H1 (cell line): Measurements from ENCODE around the gene NSUN2. TPM values are rescaled to one million over a fixed set of nuclear protein-coding genes. Genes with fewer than 3 reads are reported as not detected.

ENCODE experiments used
- CTCF ChIA-PET: fragments of 300-600 bp; sonication (Branson Sonifier 250); formaldehyde crosslinking; loops from one replicate; lab custom pipeline; 2021; ENCODE audit not compliant: partially characterized antibody; lab: Charles Lee
- POLR2A ChIA-PET: fragments of 300-600 bp; sonication (Branson Sonifier 250); formaldehyde crosslinking; loops from one replicate; lab custom pipeline; 2021; ENCODE audit warnings: inconsistent platforms; ENCODE audit not compliant: partially characterized antibody; lab: Charles Lee
- DNase-seq, 2 experiments: peaks; one replicate each; pipeline versions ENCODE4 v3.0.0 to v3.0.0-alpha.2; 2010 to 2022; ENCODE audit warnings: low spot score in 2 of 2, low read depth in 1 of 2, mixed read lengths in 1 of 2
- FAIRE-seq: peaks from 2 replicates; lab custom pipeline; 2011; peaks lifted over from hg19 to GRCh38; lab: Jason Lieb, UNC
- H2AFZ ChIP-seq: 2 replicates; pipeline ENCODE4 v1.8.1; 2012; ENCODE audit warnings: low read length, inconsistent platforms
- H2AK5ac ChIP-seq: 2 replicates; pipeline ENCODE4 v1.6.1; 2013; ENCODE audit warnings: low read depth, low read length
- H2BK120ac ChIP-seq: replicated peaks from 2 replicates; pipeline ENCODE3; 2013; ENCODE audit warnings: low read depth, low read length, inconsistent platforms
- H2BK12ac ChIP-seq: 2 replicates; pipeline ENCODE4 v1.6.1; 2013; ENCODE audit warnings: low read depth, low read length
- H2BK15ac ChIP-seq: 2 replicates; pipeline ENCODE4 v1.6.1; 2013; ENCODE audit warnings: low read length
- H2BK20ac ChIP-seq: 2 replicates; pipeline ENCODE4 v1.6.1; 2013; ENCODE audit warnings: low read length
- H2BK5ac ChIP-seq: 2 replicates; pipeline ENCODE4 v1.6.1; 2013; ENCODE audit warnings: low read depth, low read length
- H3K14ac ChIP-seq: 2 replicates; pipeline ENCODE4 v1.6.1; 2013; ENCODE audit warnings: inconsistent platforms; ENCODE audit not compliant: insufficient read length
- H3K18ac ChIP-seq: 2 replicates; pipeline ENCODE4 v1.6.1; 2013; ENCODE audit warnings: low read length; ENCODE audit errors: extremely low read depth
- H3K23ac ChIP-seq: 2 replicates; pipeline ENCODE4 v1.6.1; 2013; ENCODE audit warnings: inconsistent platforms; ENCODE audit not compliant: insufficient read length
- H3K23me2 ChIP-seq: 2 replicates; pipeline ENCODE4 v1.6.1; 2013; ENCODE audit warnings: low read depth, low read length
- H3K27ac ChIP-seq: 2 replicates; pipeline ENCODE4 v1.6.1; 2011; ENCODE audit warnings: low read depth, low read length, inconsistent platforms
- H3K27me3 ChIP-seq, 4 experiments: replicated peaks in 1 of 4; 1 replicate in 1 of 4; 2 replicates in 3 of 4; pipeline versions ENCODE4 v1.6.1 to v1.8.1; 2011 to 2013; ENCODE audit warnings: low read length in 3 of 4, mild to moderate bottlenecking in 3 of 4, inconsistent platforms in 2 of 4, mixed read lengths in 2 of 4, moderate library complexity in 1 of 4; ENCODE audit not compliant: control insufficient read depth in 3 of 4, insufficient read depth in 3 of 4; ENCODE audit errors: extremely low read depth in 1 of 4
- H3K36me3 ChIP-seq, 4 experiments: 2 replicates each; pipeline versions ENCODE4 v1.6.1 to v1.8.1; 2011 to 2013; ENCODE audit warnings: mild to moderate bottlenecking in 4 of 4, low read length in 3 of 4, moderate library complexity in 2 of 4, control low read depth in 1 of 4, inconsistent platforms in 1 of 4; ENCODE audit not compliant: insufficient read depth in 4 of 4, control insufficient read depth in 2 of 4
- H3K4ac ChIP-seq: replicated peaks from 2 replicates; pipeline ENCODE3; 2013; ENCODE audit warnings: low read length, low read depth, mixed read lengths, inconsistent platforms; ENCODE audit not compliant: insufficient read length
- H3K4me1 ChIP-seq, 4 experiments: replicated peaks in 1 of 4; 1 replicate in 1 of 4; 2 replicates in 3 of 4; pipeline versions ENCODE4 v1.6.1 to v1.8.1; 2011 to 2013; ENCODE audit warnings: low read length in 3 of 4, inconsistent platforms in 2 of 4, mixed read lengths in 1 of 4; ENCODE audit not compliant: insufficient read depth in 4 of 4, control insufficient read depth in 3 of 4
- H3K4me2 ChIP-seq, 2 experiments: 2 replicates each; pipeline versions ENCODE4 v1.6.1 to v1.8.1; 2011 to 2013; ENCODE audit warnings: low read depth in 2 of 2, low read length in 2 of 2, control low read depth in 1 of 2, inconsistent platforms in 1 of 2, mild to moderate bottlenecking in 1 of 2; ENCODE audit not compliant: insufficient read depth in 1 of 2
- H3K4me3 ChIP-seq, 4 experiments: fragments of 200-600, 300-600 bp in 1 of 4; sonication (generic), shearing (Covaris generic), sonication (Bioruptor Twin) in 1 of 4; 2 replicates each; pipeline versions ENCODE4 v1.5.1 to v1.8.1; 2011 to 2016; ENCODE audit warnings: low read length in 4 of 4, low read depth in 3 of 4, control low read depth in 2 of 4, inconsistent platforms in 2 of 4, mild to moderate bottlenecking in 2 of 4, mixed read lengths in 1 of 4, moderate library complexity in 1 of 4; ENCODE audit not compliant: insufficient read depth in 2 of 4; ENCODE audit errors: extremely low read depth in 1 of 4
- H3K56ac ChIP-seq: replicated peaks from 2 replicates; pipeline ENCODE3; 2013; ENCODE audit warnings: low read depth, mild to moderate bottlenecking, mixed read lengths, low read length, inconsistent platforms; ENCODE audit not compliant: insufficient read length
- H3K79me1 ChIP-seq: 2 replicates; pipeline ENCODE4 v1.6.1; 2013; ENCODE audit warnings: low read depth, low read length, control low read depth
- H3K79me2 ChIP-seq, 2 experiments: 2 replicates each; pipeline versions ENCODE4 v1.6.1 to v1.8.1; 2012 to 2013; ENCODE audit warnings: low read length in 2 of 2, mild to moderate bottlenecking in 2 of 2, inconsistent platforms in 1 of 2; ENCODE audit not compliant: insufficient read depth in 2 of 2, control insufficient read depth in 1 of 2
- H3K9ac ChIP-seq, 4 experiments: replicated peaks in 1 of 4; 1 replicate in 1 of 4; 2 replicates in 3 of 4; pipeline versions ENCODE4 v1.6.1 to v1.8.1; 2011 to 2013; ENCODE audit warnings: low read depth in 3 of 4, low read length in 3 of 4, control low read depth in 2 of 4, mild to moderate bottlenecking in 2 of 4, moderate library complexity in 2 of 4, inconsistent platforms in 1 of 4; ENCODE audit errors: extremely low read depth in 1 of 4
- H3K9me3 ChIP-seq, 2 experiments: 2 replicates each; pipeline versions ENCODE4 v1.6.1 to v1.8.1; 2012 to 2013; ENCODE audit warnings: mild to moderate bottlenecking in 2 of 2, moderate library complexity in 2 of 2, control low read depth in 1 of 2, inconsistent platforms in 1 of 2, low read depth in 1 of 2, low read length in 1 of 2, mixed read lengths in 1 of 2; ENCODE audit not compliant: insufficient read depth in 2 of 2
- H4K20me1 ChIP-seq, 2 experiments: replicated peaks in 1 of 2; 2 replicates each; pipeline versions ENCODE3 to v1.8.1; 2011 to 2013; ENCODE audit warnings: inconsistent platforms in 2 of 2, low read length in 2 of 2, mild to moderate bottlenecking in 1 of 2; ENCODE audit not compliant: insufficient read depth in 2 of 2, control insufficient read depth in 1 of 2
- H4K5ac ChIP-seq: 2 replicates; pipeline ENCODE4 v1.6.1; 2013; ENCODE audit warnings: low read length, low read depth, mixed read lengths, inconsistent platforms; ENCODE audit not compliant: insufficient read length
- H4K8ac ChIP-seq: 2 replicates; pipeline ENCODE4 v1.8.0; 2013; ENCODE audit warnings: mild to moderate bottlenecking, moderate library complexity, low read length, inconsistent platforms; ENCODE audit not compliant: insufficient read depth; ENCODE audit errors: extremely low read depth
- H4K91ac ChIP-seq: replicated peaks from 2 replicates; pipeline ENCODE3; 2013; ENCODE audit warnings: low read length, mixed read lengths, inconsistent platforms; ENCODE audit not compliant: insufficient read length
- BACH1 ChIP-seq: IDR thresholded peaks from 2 replicates; pipeline ENCODE4 v1.6.1; 2012; ENCODE audit warnings: low read length, improper control_type of control experiment
- EGR1 ChIP-seq: IDR thresholded peaks from 2 replicates; pipeline ENCODE4 v1.6.1; 2011; ENCODE audit warnings: low read depth, low read length, borderline replicate concordance
- EZH2 ChIP-seq: fragments of 200-600 bp; sonication (generic); IDR thresholded peaks from 2 replicates; pipeline ENCODE4 v1.7.1; 2012; ENCODE audit warnings: low read depth, mild to moderate bottlenecking, moderate library complexity, low read length, inconsistent platforms; ENCODE audit not compliant: severe bottlenecking
- GABPA ChIP-seq: IDR thresholded peaks from 2 replicates; pipeline ENCODE4 v1.6.1; 2011; ENCODE audit warnings: mild to moderate bottlenecking, low read length, moderate library complexity, borderline replicate concordance; ENCODE audit not compliant: insufficient read depth
- GTF2F1 ChIP-seq: IDR thresholded peaks from 2 replicates; pipeline ENCODE4 v1.6.1; 2012; ENCODE audit warnings: low read depth, low read length, improper control_type of control experiment, borderline replicate concordance
- KDM5A ChIP-seq: fragments of 200-600 bp; IDR thresholded peaks from 2 replicates; pipeline ENCODE4 v1.7.1; 2012; ENCODE audit warnings: mild to moderate bottlenecking, low read length, inconsistent platforms, mixed read lengths
- NRF1 ChIP-seq: IDR thresholded peaks from 2 replicates; pipeline ENCODE4 v1.6.1; 2011; ENCODE audit warnings: mild to moderate bottlenecking, low read depth, low read length, improper control_type of control experiment
- POU5F1 ChIP-seq: IDR thresholded peaks from 2 replicates; pipeline ENCODE4 v1.6.1; 2011; ENCODE audit warnings: low read depth, mild to moderate bottlenecking, low read length, moderate library complexity
- RAD21 ChIP-seq, 2 experiments: IDR thresholded peaks in 1 of 2; conservative IDR thresholded peaks in 1 of 2; 2 replicates each; pipeline ENCODE4 v1.6.1; 2011; ENCODE audit warnings: low read depth in 2 of 2, low read length in 2 of 2, improper control_type of control experiment in 1 of 2, inconsistent platforms in 1 of 2, mild to moderate bottlenecking in 1 of 2, moderate library complexity in 1 of 2
- RNF2 ChIP-seq: fragments of 200-900, 300-1000 bp; sonication (generic); IDR thresholded peaks from 2 replicates; pipeline ENCODE4 v1.7.1; 2016; ENCODE audit warnings: borderline replicate concordance, low read depth, mild to moderate bottlenecking, antibody characterized with exemption, low read length; ENCODE audit not compliant: poor library complexity, severe bottlenecking; ENCODE audit errors: missing control alignments
- SAP30 ChIP-seq: fragments of 300-600 bp; sonication (generic); IDR thresholded peaks from 2 replicates; pipeline ENCODE4 v1.7.1; 2012; ENCODE audit warnings: low read length, moderate library complexity, mild to moderate bottlenecking, inconsistent platforms; ENCODE audit not compliant: insufficient read depth, insufficient replicate concordance
- SIRT6 ChIP-seq: IDR thresholded peaks from one replicate; pipeline ENCODE4 v1.7.1; 2012; ENCODE audit warnings: low read length, inconsistent platforms
- TCF12 ChIP-seq: IDR thresholded peaks from 2 replicates; pipeline ENCODE4 v1.6.1; 2011; ENCODE audit warnings: low read depth, mild to moderate bottlenecking, low read length
- WGBS, 2 experiments: shearing (Covaris generic) in 1 of 2; methylation state at CpG; one replicate each; pipeline versions ENCODE4 v1.1.6 to v1.1.7; 2013 to 2015; ENCODE audit warnings: low lambda C conversion rate in 2 of 2, mixed read lengths in 2 of 2, inconsistent platforms in 1 of 2, low coverage in 1 of 2, missing lambda C conversion rate in 1 of 2; ENCODE audit not compliant: insufficient replicate concordance in 2 of 2, insufficient coverage in 1 of 2, insufficient read length in 1 of 2; ENCODE audit errors: extremely low coverage in 1 of 2, missing lambda C conversion rate in 1 of 2; 5-methylcytosine and 5-hydroxymethylcytosine counted together
- polyA plus RNA-seq, 7 experiments: library from polyadenylated mRNA; depleted of rRNA in 3 of 7; stranded (reverse) in 5 of 7; unstranded in 2 of 7; fragments of >200 nt in 5 of 7; fragments of 200-250 nt in 2 of 7; gene quantifications; 1 replicate in 5 of 7; 2 replicates in 1 of 7; 4 replicates in 1 of 7; pipeline versions ENCODE4 v1.2.1 to v1.2.3, GENCODE V29; 2011 to 2013; ENCODE audit warnings: missing spikeins in 2 of 7, mixed read lengths in 2 of 7
- total RNA-seq: library from RNA; stranded (reverse); fragmentation: NEBNext Ultra II Directional; extraction: Animal tissue kit (Norgen Biotek cat#: 25700); gene quantifications from 2 replicates; pipeline ENCODE4 v1.2.1, GENCODE V29; 2021
- TF ChIP-seq, protein P1 (sequence below): IDR thresholded peaks from 2 replicates; pipeline ENCODE4 v1.6.1; 2012; ENCODE audit warnings: inconsistent platforms

Gene NSUN2
- total and polyA plus RNA-seq, 2 of the 8 experiments (the other 6 are each of a cell fraction or from before 2014, with no cell fraction given) = 47.3 to 94.7 TPM

DNA sequence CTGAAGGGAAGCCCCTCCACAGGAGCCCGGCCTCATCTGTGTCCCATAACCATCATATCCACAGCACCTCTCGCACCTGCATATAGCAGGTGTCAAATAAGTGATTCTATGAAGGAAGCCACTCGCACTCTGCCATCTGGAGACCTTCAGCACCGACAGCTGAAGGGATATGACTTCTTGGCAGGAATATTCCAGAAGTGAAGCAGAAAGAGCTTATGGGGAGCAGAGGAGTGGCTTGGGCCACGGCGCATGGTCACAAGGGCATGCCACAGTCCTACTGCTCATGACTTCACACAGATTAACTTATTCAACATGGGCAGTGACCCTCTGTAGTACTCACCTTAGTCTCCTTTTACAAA is 80.9 kb downstream of the NSUN2 start:
- Histone ChIP-seq H3K27me3 (no peaks in the 10 kb centered on the region), H3K4me2 (no peak overlapping the region), H3K56ac (no peak overlapping the region), H3K9ac (no peak overlapping the region), H3K4ac (no peak overlapping the region), H4K20me1 (no peaks in the 10 kb centered on the region), H2BK120ac (no peak overlapping the region), H3K18ac (no peak overlapping the region), H4K91ac (no peak overlapping the region), H3K23ac (no peak overlapping the region), H2BK5ac (no peak overlapping the region), H3K27ac (no peak overlapping the region), H4K8ac (no peak overlapping the region), H2AK5ac (no peak overlapping the region), H2BK20ac (no peak overlapping the region), H2BK15ac (no peak overlapping the region), H3K4me1 (no peaks in the 10 kb centered on the region), H3K14ac (no peak overlapping the region), H2AFZ (no peak overlapping the region), H3K79me2 (no peaks in the 10 kb centered on the region), H3K23me2 (no peaks in the 10 kb centered on the region), H2BK12ac (no peak overlapping the region), H3K36me3 (no peaks in the 10 kb centered on the region), H3K9me3 (peaks cover 0 to under 1% of the 10 kb centered on the region in 2 experiments; a peak in 2 of 4 replicates), H3K4me3 (no peak overlapping the region), H4K5ac (no peak overlapping the region), H3K79me1 (no peaks in the 10 kb centered on the region)
- FAIRE-seq (no peak), DNase-seq (no peak)
- ChIA-PET POLR2A (no interaction called here), CTCF (no interaction called here)
- 91% methylated on average over 6 of the region's 6 CpGs; no CpG with 5 or more reads in 1 of the 2 experiments for WGBS, 2 experiments
- TF ChIP-seq GTF2F1 (no peak), GABPA (no peak), TCF12 (no peak), SIRT6 (no peak), RNF2 (no peak), SAP30 (no peak), POU5F1 (no peak), RAD21 (IDR thresholded peaks at IDR 0.05 in 1 of 2, conservative IDR thresholded peaks at IDR 0.05 in 1 of 2; ENCODE audit: low read depth in 2 of 2, low read length in 2 of 2) (no peak), EZH2 (no peak), EGR1 (no peak), BACH1 (no peak), NRF1 (no peak), KDM5A (no peak)
- TF ChIP-seq, protein P1, sequence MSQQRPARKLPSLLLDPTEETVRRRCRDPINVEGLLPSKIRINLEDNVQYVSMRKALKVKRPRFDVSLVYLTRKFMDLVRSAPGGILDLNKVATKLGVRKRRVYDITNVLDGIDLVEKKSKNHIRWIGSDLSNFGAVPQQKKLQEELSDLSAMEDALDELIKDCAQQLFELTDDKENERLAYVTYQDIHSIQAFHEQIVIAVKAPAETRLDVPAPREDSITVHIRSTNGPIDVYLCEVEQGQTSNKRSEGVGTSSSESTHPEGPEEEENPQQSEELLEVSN = no peak
